Measurements from ENCODE around the gene RAB31. TPM values are rescaled to one million over a fixed set of nuclear protein-coding genes. Genes with fewer than 3 reads are reported as not detected.
"Not testable (repeated sequence)": the region's sequence is repeated elsewhere in the genome, so short reads cannot be mapped to it uniquely, and the experiment has no call there.

The RAB31 gene
- total RNA-seq, 1 experiment from 2014 or later = 118 TPM

DNA sequence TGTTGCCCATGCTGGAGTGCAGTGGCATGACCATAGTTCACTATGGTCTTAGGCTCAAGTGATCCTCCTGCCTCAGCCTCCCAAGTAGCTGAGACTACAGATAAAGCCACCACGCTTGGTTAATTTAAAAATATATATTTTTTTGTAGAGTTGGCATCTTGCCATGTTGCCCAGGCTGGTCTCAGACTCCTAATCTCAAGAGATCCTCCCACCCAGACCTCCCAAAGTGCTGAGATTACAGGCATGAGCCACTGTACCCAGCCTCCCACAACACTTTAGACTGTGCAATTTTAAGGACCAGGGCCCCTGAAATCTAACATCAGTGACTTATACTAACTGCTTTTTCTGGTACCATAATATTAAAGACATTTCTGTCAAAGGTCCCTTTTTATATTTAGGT is 182.9 kb downstream of the RAB31 start:
- ChIA-PET CTCF (no interaction called here), POLR2A (no interaction called here)
- in situ Hi-C loops (cut with HindIII; ENCODE audit: low pct_unique_long_range_greater_than_20kb, low sequenced_read_pairs) (no loop called here), intact Hi-C loops (cut with micrococcal nuclease; ENCODE audit: unreplicated experiment) (no loop called here)
- Histone ChIP-seq H3K36me3 (ENCODE audit: control insufficient read depth, insufficient read depth, low read length) (no peaks in the 10 kb centered on the region), H3K9me3 (ENCODE audit: control insufficient read depth, insufficient read depth, low read depth, low read length) (no peaks in the 10 kb centered on the region), H3K4me1 (ENCODE audit: control insufficient read depth, insufficient read depth, low read length) (no peaks in the 10 kb centered on the region), H3K4me3 (ENCODE audit: low read depth in 2 of 2, low read length in 2 of 2) (no peak overlapping the region), H3K27me3 (ENCODE audit: control insufficient read depth, insufficient read depth, low read length) (no peaks in the 10 kb centered on the region), H3K27ac (ENCODE audit: low read length) (no peak overlapping the region)
- ATAC-seq (no peak), DNase-seq (ENCODE audit: low read depth, low spot score) (no peak)
- no peak for TF ChIP-seq SIN3A (IDR thresholded peaks at IDR 0.05; ENCODE audit: borderline replicate concordance, insufficient read depth, low read depth, low read length)
- TF ChIP-seq, protein P1, sequence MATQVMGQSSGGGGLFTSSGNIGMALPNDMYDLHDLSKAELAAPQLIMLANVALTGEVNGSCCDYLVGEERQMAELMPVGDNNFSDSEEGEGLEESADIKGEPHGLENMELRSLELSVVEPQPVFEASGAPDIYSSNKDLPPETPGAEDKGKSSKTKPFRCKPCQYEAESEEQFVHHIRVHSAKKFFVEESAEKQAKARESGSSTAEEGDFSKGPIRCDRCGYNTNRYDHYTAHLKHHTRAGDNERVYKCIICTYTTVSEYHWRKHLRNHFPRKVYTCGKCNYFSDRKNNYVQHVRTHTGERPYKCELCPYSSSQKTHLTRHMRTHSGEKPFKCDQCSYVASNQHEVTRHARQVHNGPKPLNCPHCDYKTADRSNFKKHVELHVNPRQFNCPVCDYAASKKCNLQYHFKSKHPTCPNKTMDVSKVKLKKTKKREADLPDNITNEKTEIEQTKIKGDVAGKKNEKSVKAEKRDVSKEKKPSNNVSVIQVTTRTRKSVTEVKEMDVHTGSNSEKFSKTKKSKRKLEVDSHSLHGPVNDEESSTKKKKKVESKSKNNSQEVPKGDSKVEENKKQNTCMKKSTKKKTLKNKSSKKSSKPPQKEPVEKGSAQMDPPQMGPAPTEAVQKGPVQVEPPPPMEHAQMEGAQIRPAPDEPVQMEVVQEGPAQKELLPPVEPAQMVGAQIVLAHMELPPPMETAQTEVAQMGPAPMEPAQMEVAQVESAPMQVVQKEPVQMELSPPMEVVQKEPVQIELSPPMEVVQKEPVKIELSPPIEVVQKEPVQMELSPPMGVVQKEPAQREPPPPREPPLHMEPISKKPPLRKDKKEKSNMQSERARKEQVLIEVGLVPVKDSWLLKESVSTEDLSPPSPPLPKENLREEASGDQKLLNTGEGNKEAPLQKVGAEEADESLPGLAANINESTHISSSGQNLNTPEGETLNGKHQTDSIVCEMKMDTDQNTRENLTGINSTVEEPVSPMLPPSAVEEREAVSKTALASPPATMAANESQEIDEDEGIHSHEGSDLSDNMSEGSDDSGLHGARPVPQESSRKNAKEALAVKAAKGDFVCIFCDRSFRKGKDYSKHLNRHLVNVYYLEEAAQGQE (IDR thresholded peaks at IDR 0.05; ENCODE audit: insufficient read depth in 1 of 2, low read depth in 2 of 2, low read length in 1 of 2) = no peak
- TF ChIP-seq POLR2AphosphoS5 (IDR thresholded peaks at IDR 0.05; ENCODE audit: low read depth, low read length) = no peak
- no peak for TF ChIP-seq TCF7L2 (IDR thresholded peaks at IDR 0.05; ENCODE audit: low read depth, low read length)
- no peak for TF ChIP-seq CTCF (IDR thresholded peaks at IDR 0.05)
- no TSS peak for BruUV-seq (replicated peaks)

GRCh38 chr18:9891515-9891914 is 183.4 kb downstream of the RAB31 start:
- POLR2A ChIA-PET; ATAC-seq; H3K9me3 ChIP-seq (ENCODE audit: control insufficient read depth, insufficient read depth, low read depth, low read length); intact Hi-C loops (cut with micrococcal nuclease; ENCODE audit: unreplicated experiment); H3K27ac ChIP-seq (ENCODE audit: low read length); DNase-seq (ENCODE audit: low read depth, low spot score); H3K36me3 ChIP-seq (ENCODE audit: control insufficient read depth, insufficient read depth, low read length); H3K27me3 ChIP-seq (ENCODE audit: control insufficient read depth, insufficient read depth, low read length); H3K4me3 ChIP-seq (ENCODE audit: low read depth in 2 of 2, low read length in 2 of 2); BruUV-seq (replicated peaks); H3K4me1 ChIP-seq (ENCODE audit: control insufficient read depth, insufficient read depth, low read length); CTCF ChIA-PET; in situ Hi-C loops (cut with HindIII; ENCODE audit: low pct_unique_long_range_greater_than_20kb, low sequenced_read_pairs): not testable (repeated sequence)

- ChIA-PET CTCF (no interaction called here), POLR2A (no interaction called here)
- no peak for ATAC-seq
- BruUV-seq (replicated peaks) = no TSS peak
- H3K27me3 ChIP-seq (ENCODE audit: control insufficient read depth, insufficient read depth, low read length) = no peaks in the 10 kb centered on the region
- peaks cover 8% of the 10 kb centered on the region for H3K4me1 ChIP-seq (ENCODE audit: control insufficient read depth, insufficient read depth, low read length)
- intact Hi-C loops (cut with micrococcal nuclease; ENCODE audit: unreplicated experiment) (no loop called here), in situ Hi-C loops (cut with HindIII; ENCODE audit: low pct_unique_long_range_greater_than_20kb, low sequenced_read_pairs) (no loop called here)
- no peak overlapping the region for H3K27ac ChIP-seq (ENCODE audit: low read length)
- no peaks in the 10 kb centered on the region for H3K9me3 ChIP-seq (ENCODE audit: control insufficient read depth, insufficient read depth, low read depth, low read length)
- no peaks in the 10 kb centered on the region for H3K36me3 ChIP-seq (ENCODE audit: control insufficient read depth, insufficient read depth, low read length)
- TF ChIP-seq CTCF (IDR thresholded peaks at IDR 0.05) = no peak
- no peak for TF ChIP-seq TCF7L2 (IDR thresholded peaks at IDR 0.05; ENCODE audit: low read depth, low read length)
- H3K4me3 ChIP-seq (ENCODE audit: low read depth in 2 of 2, low read length in 2 of 2) = no peak overlapping the region
- no peak for DNase-seq (ENCODE audit: low read depth, low spot score)
Measured at GRCh38 chr18:9894454-9895068, 186.5 kb downstream of the RAB31 start.
